Motor neuron (in vitro differentiated cells): Measurements from ENCODE around the gene ORM1. TPM values are rescaled to one million over a fixed set of nuclear protein-coding genes. Genes with fewer than 3 reads are reported as not detected.
A peak's percentile ranks its signal among the peaks of the same experiment; 100 is the strongest.
"Not testable (repeated sequence)": the region's sequence is repeated elsewhere in the genome, so short reads cannot be mapped to it uniquely, and the experiment has no call there.

Experiments used
- ATAC-seq, 8 experiments: fragments of 200-7000 bp; cut with Tn5 transposase; replicated peaks in 6 of 8; 2 replicates each; pipeline ENCODE4 v1.8.0; 2021; ENCODE audit warnings: mild to moderate bottlenecking in 8 of 8, moderate library complexity in 8 of 8
- H3K27ac ChIP-seq, 2 donors: fragments of 250-450 bp; sonication (Bioruptor Pico); 2 replicates each; pipeline ENCODE4 v1.9.0; 2021; ENCODE audit warnings: antibody characterized with exemption in 2 of 2, mild to moderate bottlenecking in 2 of 2, moderate library complexity in 1 of 2
- H3K4me1 ChIP-seq, 2 donors: fragments of 250-450 bp; sonication (Bioruptor Pico); replicated peaks in 1 of 2; 2 replicates each; pipeline ENCODE4 v1.6.1; 2021; ENCODE audit warnings: antibody characterized with exemption in 2 of 2, mild to moderate bottlenecking in 2 of 2, moderate library complexity in 1 of 2
- H3K4me3 ChIP-seq, 5 donors: fragments of 250-450 bp; sonication (Bioruptor Pico); 2 replicates each; pipeline ENCODE4 v1.9.0; 2021; ENCODE audit warnings: antibody characterized with exemption in 5 of 5, mild to moderate bottlenecking in 5 of 5, moderate library complexity in 4 of 5
- WGBS, 10 experiments: fragments of 450-650 bp; shearing (Covaris generic); methylation state at CpG; one replicate each; pipeline ENCODE4 v1.0.0; 2022; 5-methylcytosine and 5-hydroxymethylcytosine counted together
- in situ Hi-C, 9 experiments: fragments of 400-800 bp; cut with MboI; loops; one replicate each; pipeline ENCODE4 v1.15.0; 2021; ENCODE audit warnings: low sequenced_read_pairs in 9 of 9, low pct_unique_long_range_greater_than_20kb in 2 of 9; ENCODE audit not compliant: unreplicated experiment in 9 of 9
- total RNA-seq, 8 experiments: library from RNA; unstranded; fragments of 300-600 nt; gene quantifications; 2 replicates each; pipeline versions ENCODE4 v1.2.3 to v1.2.4, GENCODE V29; 2022

The ORM1 gene
- total RNA-seq, 8 experiments from 2014 or later: not detected

DNA sequence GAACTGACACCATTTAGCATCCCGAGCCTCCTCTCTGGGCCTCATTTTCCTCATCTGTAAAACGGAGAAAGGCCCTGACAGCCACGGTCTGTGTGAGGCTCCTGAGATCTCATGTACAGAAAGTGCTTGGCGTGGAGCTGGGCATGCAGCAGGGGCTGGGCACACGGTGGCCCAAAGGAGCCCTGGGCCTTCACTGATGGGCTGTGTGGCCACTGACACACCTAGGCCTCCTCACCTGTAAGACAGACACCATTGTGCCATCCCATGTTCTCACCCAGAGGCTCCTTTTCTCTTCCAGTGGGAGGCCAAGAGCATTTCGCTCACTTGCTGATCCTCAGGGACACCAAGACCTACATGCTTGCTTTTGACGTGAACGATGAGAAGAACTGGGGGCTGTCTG lies 1.6 kb downstream of the ORM1 start:
- WGBS, 10 experiments: 40 to 80% (median 72%) methylated on average over 1 to 4 of the region's 8 CpGs; no CpG with 5 or more reads in 3 of the 10 experiments

DNA sequence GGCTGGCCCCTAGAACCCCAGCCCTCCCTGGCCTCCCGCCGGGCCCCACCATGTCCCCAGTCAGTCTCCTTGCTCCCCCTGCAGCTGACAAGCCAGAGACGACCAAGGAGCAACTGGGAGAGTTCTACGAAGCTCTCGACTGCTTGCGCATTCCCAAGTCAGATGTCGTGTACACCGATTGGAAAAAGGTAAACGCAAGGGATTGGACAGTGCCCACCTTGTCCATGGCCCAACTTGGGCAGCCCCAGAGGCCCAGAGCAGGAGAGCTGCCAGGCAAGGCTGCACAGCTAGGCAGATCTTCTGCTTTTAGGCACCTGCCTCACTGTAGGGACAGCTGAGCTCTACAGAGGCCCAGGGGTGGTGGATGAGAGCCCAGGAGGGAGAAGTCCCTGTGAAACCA lies 2.1 kb downstream of the ORM1 start:
- in situ Hi-C loops, H3K4me1 ChIP-seq, H3K27ac ChIP-seq, H3K4me3 ChIP-seq: not testable (repeated sequence)
- peak in 1 of 8 experiments; percentile 10 for ATAC-seq
- WGBS, 10 experiments: no CpG with 5 or more reads among the region's 9 CpGs

More for the DNA sequence above, 1.6 kb downstream of the ORM1 start:
- Histone ChIP-seq H3K4me1 (no peaks in the 10 kb centered on the region), H3K27ac (no peak overlapping the region), H3K4me3 (no peak overlapping the region)
- in situ Hi-C loops: no loop called here
- ATAC-seq: no peak

DNA sequence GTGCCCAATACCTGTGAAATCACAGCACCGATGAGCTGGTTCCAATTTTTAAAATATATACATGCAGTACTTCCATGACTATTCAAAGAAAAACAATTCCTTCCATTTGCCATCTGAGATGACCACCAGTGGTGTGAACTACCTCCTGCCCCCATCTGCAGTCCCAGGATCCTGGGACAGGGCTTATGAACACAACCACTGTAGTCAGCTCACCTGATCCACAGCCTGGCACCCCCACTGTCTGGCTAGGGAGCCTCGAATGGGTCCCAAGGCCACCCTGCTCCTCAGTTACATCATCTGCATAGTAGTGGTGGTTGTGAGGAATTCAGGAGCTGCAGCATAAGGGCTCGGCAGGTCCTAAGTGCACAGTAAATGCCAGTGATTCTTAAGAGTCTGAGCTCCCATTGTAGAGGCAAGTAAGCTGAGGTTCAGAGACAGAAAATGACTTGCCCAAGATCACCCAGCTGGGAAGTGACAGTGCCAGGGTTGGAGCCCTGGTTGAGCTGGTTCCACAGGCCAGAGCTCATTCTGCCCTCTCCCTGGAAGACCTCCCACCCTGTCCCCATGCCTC lies 2.9 kb downstream of the ORM1 start:
- H3K27ac ChIP-seq, H3K4me1 ChIP-seq, in situ Hi-C loops, ATAC-seq, H3K4me3 ChIP-seq: not testable (repeated sequence)
- WGBS, 10 experiments: 89% methylated on average over 1 of the region's 3 CpGs; no CpG with 5 or more reads in 9 of the 10 experiments

DNA sequence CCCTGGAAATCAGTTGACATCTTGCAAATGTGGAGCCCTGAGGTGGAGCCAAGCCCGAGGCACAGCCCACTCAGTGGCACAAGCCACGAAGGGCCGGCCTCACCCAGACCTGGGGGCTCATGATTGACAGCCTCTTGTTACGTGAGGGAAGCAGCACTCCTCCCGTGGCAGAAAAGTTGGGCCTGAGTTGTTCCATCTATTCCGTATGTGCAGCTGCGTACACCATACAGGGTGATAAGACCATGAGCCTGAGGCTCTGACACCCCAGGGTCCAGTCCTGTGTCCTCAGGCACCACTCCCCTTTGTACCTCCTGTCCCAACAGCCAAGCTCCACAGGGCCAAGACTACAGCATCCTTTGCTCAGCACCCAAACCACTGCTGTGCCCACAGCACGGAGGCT lies 4.9 kb downstream of the ORM1 start:
- no peaks in the 10 kb centered on the region for H3K4me1 ChIP-seq
- ATAC-seq: no peak
- WGBS, 10 experiments: 100% methylated on average over 1 to 2 of the region's 8 CpGs; no CpG with 5 or more reads in 8 of the 10 experiments
- H3K27ac ChIP-seq: no peak overlapping the region
- no peak overlapping the region for H3K4me3 ChIP-seq
- in situ Hi-C loops: no loop called here

DNA sequence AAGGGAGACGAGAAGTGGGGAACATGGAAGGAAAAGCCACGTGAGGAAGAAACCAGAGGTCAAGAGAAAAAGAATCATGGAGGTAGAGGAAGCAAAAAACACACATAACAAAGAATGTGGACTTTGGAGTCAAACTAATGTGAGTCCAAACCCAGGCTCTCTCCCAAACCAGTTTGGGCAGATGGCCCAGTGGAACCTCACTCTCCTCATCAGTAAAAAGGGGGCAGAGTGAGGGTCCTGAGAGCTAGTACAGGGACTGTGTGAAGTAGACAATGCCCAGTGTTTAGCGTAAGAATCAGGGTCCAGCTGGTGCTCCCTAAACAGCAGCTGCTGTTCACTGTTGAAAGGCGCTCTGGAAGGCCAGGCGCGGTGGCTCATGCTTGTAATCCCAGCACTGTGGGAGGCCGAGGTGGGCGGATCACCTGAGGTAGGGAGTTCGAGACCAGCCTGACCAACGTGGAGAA lies 5.5 kb downstream of the ORM1 start:
- H3K4me1 ChIP-seq, H3K4me3 ChIP-seq, in situ Hi-C loops, ATAC-seq, H3K27ac ChIP-seq: not testable (repeated sequence)
- 29 to 100% (median 86%) methylated on average over 1 to 6 of the region's 10 CpGs; no CpG with 5 or more reads in 3 of the 10 experiments for WGBS, 10 experiments

DNA sequence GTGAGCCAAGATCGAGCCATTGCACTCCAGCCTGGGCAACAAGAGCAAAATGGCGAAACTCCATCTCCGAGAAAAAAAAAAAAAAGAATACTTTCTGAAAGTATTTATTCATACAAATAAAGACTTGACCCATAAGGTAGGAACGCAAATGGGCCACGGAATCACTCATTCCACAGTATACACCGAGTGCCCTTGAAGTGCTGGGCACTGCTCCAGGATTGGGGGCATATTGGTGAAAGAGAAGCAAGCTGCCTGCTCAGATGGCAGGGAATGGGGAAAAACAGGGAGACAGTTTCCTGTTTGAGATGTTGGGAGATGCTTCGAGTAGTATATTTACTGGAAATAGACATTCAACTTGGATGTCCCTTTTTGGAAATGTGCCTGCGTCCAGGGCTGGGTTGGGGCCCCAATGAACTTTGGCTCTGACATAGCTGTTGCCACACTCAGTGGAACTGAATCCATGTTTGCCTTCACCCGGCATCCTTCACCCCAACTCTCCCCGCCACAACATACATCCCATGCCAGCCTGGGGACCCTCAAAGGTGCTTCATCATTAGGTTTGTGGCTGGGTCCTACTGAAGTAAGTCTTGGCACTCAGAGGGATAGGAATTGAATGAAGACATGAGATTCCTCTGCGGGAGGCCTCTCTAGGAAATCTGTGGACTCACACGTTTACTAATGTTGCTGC lies 6.2 kb downstream of the ORM1 start:
- H3K4me1 ChIP-seq, H3K27ac ChIP-seq, in situ Hi-C loops, H3K4me3 ChIP-seq, ATAC-seq: not testable (repeated sequence)
- WGBS, 10 experiments: 54 to 100% (median 91%) methylated on average over 3 to 4 of the region's 12 CpGs; no CpG with 5 or more reads in 7 of the 10 experiments

DNA sequence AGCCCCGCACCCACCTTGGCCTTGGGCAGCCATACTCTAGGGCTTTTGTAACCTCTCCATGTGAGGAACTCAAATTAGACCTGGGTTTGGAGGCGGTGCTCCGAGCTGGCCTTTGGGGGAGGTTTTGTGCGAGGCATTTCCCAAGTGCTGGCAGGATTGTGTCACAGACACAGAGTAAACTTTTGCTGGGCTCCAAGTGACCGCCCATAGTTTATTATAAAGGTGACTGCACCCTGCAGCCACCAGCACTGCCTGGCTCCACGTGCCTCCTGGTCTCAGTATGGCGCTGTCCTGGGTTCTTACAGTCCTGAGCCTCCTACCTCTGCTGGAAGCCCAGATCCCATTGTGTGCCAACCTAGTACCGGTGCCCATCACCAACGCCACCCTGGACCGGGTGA lies 6.7 kb downstream of the ORM1 start, which contains the start of gene ORM2:
ORM2 (plus strand) TSS at position 245 of the 398 bp plus-strand sequence; CDS start at position 281, 36 bp downstream.
- H3K27ac ChIP-seq, H3K4me3 ChIP-seq, in situ Hi-C loops, H3K4me1 ChIP-seq: not testable (repeated sequence)
- peak in 4 of 8 experiments; percentile 9 to 18 (median 12) for ATAC-seq
- no CpG with 5 or more reads among the region's 10 CpGs for WGBS, 10 experiments

DNA sequence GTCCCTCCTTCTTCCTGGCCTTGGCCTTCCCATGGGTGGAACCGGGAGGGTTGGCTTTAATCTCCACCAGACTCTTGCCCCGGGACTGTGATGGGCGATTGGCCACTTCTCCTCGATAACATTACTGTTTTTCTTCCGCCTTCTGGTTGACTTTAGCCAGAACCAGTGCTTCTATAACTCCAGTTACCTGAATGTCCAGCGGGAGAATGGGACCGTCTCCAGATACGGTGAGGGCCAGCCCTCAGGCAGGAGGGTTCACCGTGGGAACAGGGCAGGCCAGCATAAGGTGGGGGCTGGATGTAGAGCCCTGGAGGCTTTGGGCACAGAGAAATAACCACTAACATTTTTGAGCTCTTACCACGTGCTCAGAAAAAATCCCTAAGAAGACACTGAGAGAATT lies 7.7 kb downstream of the ORM1 start:
- H3K4me1 ChIP-seq: no peaks in the 10 kb centered on the region
- whole genome bisulfite sequencing, 10 experiments: 67 to 100% (median 81%) methylated on average over 1 to 5 of the region's 10 CpGs; no CpG with 5 or more reads in 5 of the 10 experiments
- no peak overlapping the region for H3K27ac ChIP-seq
- H3K4me3 ChIP-seq: no peak overlapping the region
- in situ Hi-C loops: no loop called here
- ATAC-seq: no peak

DNA sequence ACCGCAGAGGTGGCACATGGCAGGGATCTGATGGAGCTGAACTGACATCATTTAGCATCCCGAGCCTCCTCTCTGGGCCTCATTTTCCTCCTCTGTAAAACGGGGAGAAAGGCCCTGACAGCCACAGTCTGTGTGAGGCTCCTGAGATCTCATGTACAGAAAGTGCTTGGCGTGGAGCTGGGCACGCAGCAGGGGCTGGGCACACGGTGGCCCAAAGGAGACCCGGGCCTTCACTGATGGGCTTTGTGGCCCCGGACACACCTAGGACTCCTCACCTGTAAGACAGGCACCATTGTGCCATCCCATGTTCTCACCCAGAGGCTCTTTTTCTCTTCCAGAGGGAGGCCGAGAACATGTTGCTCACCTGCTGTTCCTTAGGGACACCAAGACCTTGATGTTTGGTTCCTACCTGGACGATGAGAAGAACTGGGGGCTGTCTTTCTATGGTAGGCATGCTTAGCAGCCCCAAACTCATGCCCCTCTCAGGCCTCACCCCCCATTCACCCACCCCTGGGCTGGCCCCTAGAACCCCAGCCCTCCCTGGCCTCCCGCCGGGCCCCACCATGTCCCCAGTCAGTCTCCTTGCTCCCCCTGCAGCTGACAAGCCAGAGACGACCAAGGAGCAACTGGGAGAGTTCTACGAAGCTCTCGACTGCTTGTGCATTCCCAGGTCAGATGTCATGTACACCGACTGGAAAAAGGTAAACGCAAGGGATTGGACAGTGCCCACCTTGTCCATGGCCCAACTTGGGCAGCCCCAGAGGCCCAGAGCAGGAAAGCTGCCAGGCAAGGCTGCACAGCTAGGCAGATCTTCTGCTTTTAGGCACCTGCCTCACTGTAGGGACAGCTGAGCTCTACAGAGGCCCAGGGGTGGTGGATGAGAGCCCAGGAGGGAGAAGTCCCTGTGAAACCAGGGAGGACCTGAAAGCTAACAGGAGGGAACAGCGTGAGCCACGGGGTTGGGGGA lies 8.6 kb downstream of the ORM1 start:
- 60 to 100% (median 93%) methylated on average over 1 to 9 of the region's 19 CpGs; no CpG with 5 or more reads in 3 of the 10 experiments for WGBS, 10 experiments
- ATAC-seq: peak in 2 of 8 experiments; percentile 8 to 11
- H3K27ac ChIP-seq: not testable (repeated sequence)

DNA sequence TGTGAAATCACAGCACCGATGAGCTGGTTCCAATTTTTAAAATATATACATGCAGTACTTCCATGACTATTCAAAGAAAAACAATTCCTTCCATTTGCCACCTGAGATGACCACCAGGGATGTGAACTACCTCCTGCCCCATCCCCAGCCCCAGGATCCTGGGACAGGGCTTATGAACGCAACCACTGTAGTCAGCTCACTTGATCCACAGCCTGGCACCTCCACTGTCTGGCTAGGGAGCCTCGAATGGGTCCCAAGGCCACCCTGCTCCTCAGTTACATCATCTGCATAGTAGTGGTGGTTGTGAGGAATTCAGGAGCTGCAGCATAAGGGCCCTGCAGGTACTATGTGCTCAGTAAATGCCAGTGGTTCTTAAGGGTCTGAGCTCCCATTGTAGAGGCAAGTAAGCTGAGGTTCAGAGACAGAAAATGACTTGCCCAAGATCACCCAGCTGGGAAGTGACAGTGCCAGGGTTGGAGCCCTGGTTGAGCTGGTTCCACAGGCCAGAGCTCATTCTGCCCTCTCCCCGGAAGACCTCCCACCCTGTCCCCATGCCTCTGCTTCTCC lies 9.7 kb downstream of the ORM1 start:
- H3K4me3 ChIP-seq, H3K4me1 ChIP-seq, ATAC-seq, in situ Hi-C loops, H3K27ac ChIP-seq: not testable (repeated sequence)
- 50 to 100% (median 50%) methylated on average over 1 to 2 of the region's 4 CpGs; no CpG with 5 or more reads in 7 of the 10 experiments for WGBS, 10 experiments

More for the DNA sequence above, 8.6 kb downstream of the ORM1 start:
- H3K4me1 ChIP-seq, H3K4me3 ChIP-seq, in situ Hi-C loops: not testable (repeated sequence)

DNA sequence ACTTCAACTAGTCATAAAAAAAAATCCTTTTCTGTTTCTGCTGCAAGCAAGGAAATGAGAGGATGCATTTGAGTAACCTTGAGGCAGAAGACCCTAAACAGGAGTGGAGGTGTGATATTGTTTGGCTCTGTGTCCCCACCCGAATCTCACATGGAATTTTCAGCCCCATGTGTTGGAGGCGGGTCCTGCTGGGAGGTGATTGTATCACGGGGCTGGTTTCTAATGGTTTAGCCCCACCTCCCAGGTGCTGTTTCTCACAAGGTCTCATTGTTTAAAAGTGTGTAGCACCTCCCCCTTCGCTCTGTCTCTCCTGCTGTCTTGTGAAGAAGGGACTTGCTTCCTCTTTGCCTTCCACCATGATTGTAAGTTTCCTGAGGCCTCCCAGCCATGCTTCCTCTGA lies 10.8 kb downstream of the ORM1 start:
- H3K4me3 ChIP-seq, H3K27ac ChIP-seq, H3K4me1 ChIP-seq, in situ Hi-C loops: not testable (repeated sequence)
- peak in 2 of 8 experiments; percentile 12 to 37 for ATAC-seq
- no CpG with 5 or more reads among the region's 4 CpGs for WGBS, 10 experiments

DNA sequence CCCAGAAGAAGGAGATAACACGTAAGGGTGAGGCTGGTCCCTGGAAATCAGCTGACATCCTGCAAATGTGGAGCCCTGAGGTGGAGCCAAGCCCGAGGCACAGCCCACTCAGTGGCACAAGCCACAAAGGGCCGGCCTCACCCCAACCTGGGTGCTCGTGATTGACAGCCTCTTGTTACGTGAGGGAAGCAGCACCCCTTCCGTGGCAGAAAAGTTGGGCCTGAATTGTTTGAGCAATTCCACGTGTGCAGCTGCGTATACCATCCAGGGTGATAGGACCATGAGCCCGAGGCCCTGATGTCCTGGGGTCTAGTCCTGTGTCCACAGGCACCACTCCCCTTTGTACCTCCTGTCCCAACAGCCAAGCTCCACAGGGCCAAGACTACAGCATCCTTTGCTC lies 11.6 kb downstream of the ORM1 start:
- Histone ChIP-seq H3K27ac (no peak overlapping the region), H3K4me1 (no peaks in the 10 kb centered on the region), H3K4me3 (no peak overlapping the region)
- WGBS, 10 experiments: 72 to 80% methylated on average over 1 to 5 of the region's 9 CpGs; no CpG with 5 or more reads in 8 of the 10 experiments
- ATAC-seq: peak in 1 of 8 experiments; percentile 2
- in situ Hi-C loops: no loop called here
